Stomach (tissue), 4 donors: Measurements from ENCODE around the gene RAMP1.

Experiments
- CTCF ChIP-seq, 7 experiments: fragments of 450-650 bp in 4 of 7; fragments of 200-600 bp in 3 of 7; sonication (generic) in 3 of 7; IDR thresholded peaks; one replicate each; pipeline ENCODE4 v1.5.1; 2016 to 2019; ENCODE audit warnings: antibody characterized with exemption in 7 of 7, control low read depth in 2 of 7, mild to moderate bottlenecking in 1 of 7
- EP300 ChIP-seq: sonication (generic); formaldehyde crosslinking; IDR thresholded peaks from one replicate; pipeline ENCODE4 v1.6.1; 2017; ENCODE audit warnings: antibody characterized with exemption
- POLR2A ChIP-seq, 4 donors: fragments of 450-650 bp; IDR thresholded peaks; one replicate each; pipeline ENCODE4 v1.6.1; 2016; ENCODE audit warnings: antibody characterized with exemption in 4 of 4, control low read depth in 2 of 4, mild to moderate bottlenecking in 1 of 4, moderate library complexity in 1 of 4
- POLR2AphosphoS5 ChIP-seq, 3 donors: sonication (generic); formaldehyde crosslinking; IDR thresholded peaks; one replicate each; pipeline ENCODE4 v1.6.1; 2016; ENCODE audit warnings: antibody characterized with exemption in 3 of 3

DNA sequence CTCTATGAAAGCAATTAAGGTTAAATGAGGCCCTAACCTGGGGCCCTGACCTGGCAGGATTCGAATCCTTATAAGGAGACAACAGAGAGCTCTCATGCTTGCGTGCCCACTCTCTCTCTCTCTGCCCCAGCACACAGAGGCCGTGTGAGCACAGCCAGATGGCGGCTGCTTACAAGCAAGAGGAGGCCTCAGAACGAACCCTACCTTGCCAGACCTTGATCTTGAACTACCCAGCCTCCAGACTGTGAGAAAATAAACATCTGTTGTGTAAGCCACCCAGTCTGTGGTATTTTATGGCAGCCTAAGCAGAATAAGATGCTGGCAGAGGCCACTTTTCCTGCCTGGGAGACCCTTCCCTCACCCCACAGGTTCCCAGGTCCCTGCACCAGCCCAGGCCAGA is 102.2 kb downstream of the RAMP1 start:
- TF ChIP-seq CTCF (IDR thresholded peaks at IDR 0.05) = no peak
- no peak for TF ChIP-seq POLR2AphosphoS5 (IDR thresholded peaks at IDR 0.05)
- no peak for TF ChIP-seq EP300
- TF ChIP-seq POLR2A (IDR thresholded peaks at IDR 0.05) = no peak
